IPS-18a (cell line): ENCODE measurements around the gene PRAC1.

Experiments
- H3K27ac ChIP-seq: one replicate; pipeline ENCODE4 v1.5.1; 2013; ENCODE audit warnings: low read length
- H3K27me3 ChIP-seq: one replicate; pipeline ENCODE4 v1.6.1; 2013; ENCODE audit warnings: mild to moderate bottlenecking, low read length; ENCODE audit not compliant: control insufficient read depth, insufficient read depth
- H3K36me3 ChIP-seq: one replicate; pipeline ENCODE4 v1.6.1; 2013; ENCODE audit warnings: low read depth, low read length; ENCODE audit not compliant: control insufficient read depth
- H3K4me1 ChIP-seq: one replicate; pipeline ENCODE4 v1.6.1; 2013; ENCODE audit warnings: low read depth, low read length; ENCODE audit not compliant: control insufficient read depth
- H3K4me3 ChIP-seq: one replicate; pipeline ENCODE4 v1.5.1; 2013; ENCODE audit warnings: low read length
- H3K9ac ChIP-seq: one replicate; pipeline ENCODE4 v1.6.1; 2013; ENCODE audit warnings: mild to moderate bottlenecking, low read length, moderate library complexity
- H3K9me3 ChIP-seq: one replicate; pipeline ENCODE4 v1.6.1; 2013; ENCODE audit warnings: low read depth, low read length; ENCODE audit not compliant: control insufficient read depth

Gene PRAC1

DNA sequence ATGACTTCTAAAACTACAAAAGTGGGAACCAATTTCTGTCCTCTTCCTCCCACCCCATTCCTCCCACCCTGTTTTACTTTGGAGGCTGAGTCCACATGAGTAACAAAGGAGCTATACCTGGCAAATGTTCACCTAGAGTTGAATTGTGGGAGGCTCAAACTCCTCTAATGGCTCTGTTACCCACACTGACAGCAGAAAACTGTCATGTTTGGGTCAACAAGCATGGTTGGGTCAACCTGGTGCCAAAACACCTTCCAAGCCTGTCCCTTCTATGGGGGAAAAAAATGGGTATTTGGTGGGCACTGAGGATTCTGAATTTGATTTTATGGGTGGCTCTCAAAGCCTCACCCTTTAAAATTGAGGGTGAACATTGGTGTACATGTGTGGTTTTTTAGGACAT lies 18.2 kb upstream of the PRAC1 start:
- Histone ChIP-seq H3K27ac (no peak overlapping the region), H3K9ac (no peak overlapping the region), H3K27me3 (peaks cover 100% of the 10 kb centered on the region)

DNA sequence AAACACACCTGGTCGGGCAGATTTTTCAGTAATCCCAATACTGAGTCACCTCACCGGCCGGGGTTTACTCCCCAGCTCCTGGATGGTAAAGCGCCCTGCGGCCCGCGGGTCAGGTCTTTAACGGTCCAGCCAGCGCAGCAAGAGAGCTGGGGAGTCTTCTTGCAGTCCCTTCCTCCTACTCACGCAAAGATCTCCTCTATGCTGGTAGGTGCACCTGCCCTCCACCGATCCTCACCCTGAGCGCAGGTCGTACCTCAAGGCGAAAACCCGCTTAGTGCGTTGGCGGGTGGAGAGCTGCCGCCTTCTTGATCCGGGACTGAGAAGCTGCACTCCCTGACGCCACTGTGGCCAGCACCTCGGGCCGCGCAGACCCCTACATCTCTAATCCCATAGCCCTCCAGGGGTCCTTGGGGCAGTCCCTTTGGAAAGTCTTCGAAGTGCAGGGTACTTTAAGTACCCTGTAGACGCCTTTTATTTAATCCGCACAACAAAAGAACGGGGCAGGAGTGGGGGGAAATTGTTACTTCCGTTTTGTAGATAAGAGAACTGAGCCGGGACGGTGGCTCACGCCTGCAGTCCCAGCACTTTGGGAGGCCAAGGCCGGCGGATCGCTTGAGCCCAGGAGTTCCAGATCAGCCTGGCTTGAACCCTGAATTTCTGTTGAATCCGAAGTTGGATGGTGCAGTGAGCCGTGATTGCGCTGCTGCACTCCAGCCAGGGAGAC lies 16.6 kb upstream of the PRAC1 start:
- H3K27ac ChIP-seq, result no peak overlapping the region
- peaks cover 100% of the 10 kb centered on the region for H3K27me3 ChIP-seq
- no peak overlapping the region for H3K4me3 ChIP-seq
- H3K4me1 ChIP-seq, result no peaks in the 10 kb centered on the region
- no peak overlapping the region for H3K9ac ChIP-seq
- peaks cover 5% of the 10 kb centered on the region for H3K9me3 ChIP-seq
- no peaks in the 10 kb centered on the region for H3K36me3 ChIP-seq

More for the DNA sequence above, 18.2 kb upstream of the PRAC1 start:
- H3K4me1 ChIP-seq, result no peaks in the 10 kb centered on the region
- H3K4me3 ChIP-seq, result no peak overlapping the region
- H3K36me3 ChIP-seq, result no peaks in the 10 kb centered on the region
- H3K9me3 ChIP-seq, result peaks cover 5% of the 10 kb centered on the region

DNA sequence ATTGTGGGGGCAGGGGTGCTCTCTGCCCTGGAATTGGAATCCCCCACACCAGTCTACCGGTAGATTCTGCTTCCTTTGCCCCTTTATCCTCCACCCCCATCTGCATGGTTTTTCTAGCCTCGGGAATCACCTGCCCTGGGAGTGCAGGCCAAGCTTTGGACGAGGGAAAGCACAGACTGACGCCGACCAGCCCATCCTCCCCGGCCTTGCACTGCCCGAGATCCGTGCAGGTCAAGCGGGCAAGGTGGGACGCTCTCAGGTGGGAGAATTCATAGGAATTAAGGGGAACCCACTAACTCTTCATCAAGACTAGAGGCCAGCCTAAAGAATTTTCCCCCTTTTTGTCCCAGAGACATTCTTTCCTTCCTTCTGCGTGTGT lies 16.1 kb upstream of the PRAC1 start:
- Histone ChIP-seq H3K4me1 (no peaks in the 10 kb centered on the region), H3K9me3 (peaks cover 5% of the 10 kb centered on the region), H3K9ac (no peak overlapping the region), H3K4me3 (no peak overlapping the region), H3K27me3 (peaks cover 100% of the 10 kb centered on the region), H3K27ac (no peak overlapping the region), H3K36me3 (no peaks in the 10 kb centered on the region)

DNA sequence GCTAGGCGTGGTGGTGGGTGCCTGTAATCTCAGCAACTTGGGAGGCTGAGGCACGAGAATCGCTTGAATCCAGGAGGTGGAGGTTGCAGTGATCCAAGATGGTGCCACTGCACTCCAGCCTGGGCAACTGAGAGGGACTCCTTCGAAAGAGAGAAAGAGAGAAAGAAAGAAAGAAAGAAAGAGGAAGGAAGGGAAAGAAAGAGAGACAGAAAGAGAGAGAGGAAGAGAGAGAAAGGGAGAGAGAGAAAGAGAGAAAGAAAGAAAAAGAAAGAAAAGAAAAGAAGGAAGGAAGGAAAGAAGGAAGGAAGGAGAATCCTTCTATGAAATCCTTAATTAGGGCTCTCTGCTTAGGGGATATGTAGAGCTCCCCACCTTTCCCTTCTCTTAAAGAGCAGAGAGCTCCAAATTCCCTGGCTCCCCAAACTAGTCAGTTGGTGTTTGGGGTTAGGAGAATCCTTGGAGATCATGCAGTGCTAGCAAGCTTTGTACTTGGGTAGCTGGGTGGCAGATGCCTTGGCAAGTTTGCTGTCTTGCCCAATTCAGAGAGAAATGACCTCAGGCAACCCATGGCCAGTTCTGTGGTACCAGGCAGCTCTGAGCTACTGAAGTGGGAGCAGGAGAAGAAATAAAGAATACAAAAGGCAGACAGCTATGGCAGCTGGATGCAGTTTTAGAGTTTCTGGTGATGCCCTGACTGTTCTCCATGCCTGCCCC lies 15.2 kb upstream of the PRAC1 start:
- H3K9me3 ChIP-seq, result peaks cover 5% of the 10 kb centered on the region
- H3K4me3 ChIP-seq, result no peak overlapping the region
- no peak overlapping the region for H3K27ac ChIP-seq
- peaks cover 100% of the 10 kb centered on the region for H3K27me3 ChIP-seq
- no peak overlapping the region for H3K9ac ChIP-seq
- H3K4me1 ChIP-seq, result no peaks in the 10 kb centered on the region
- no peaks in the 10 kb centered on the region for H3K36me3 ChIP-seq

DNA sequence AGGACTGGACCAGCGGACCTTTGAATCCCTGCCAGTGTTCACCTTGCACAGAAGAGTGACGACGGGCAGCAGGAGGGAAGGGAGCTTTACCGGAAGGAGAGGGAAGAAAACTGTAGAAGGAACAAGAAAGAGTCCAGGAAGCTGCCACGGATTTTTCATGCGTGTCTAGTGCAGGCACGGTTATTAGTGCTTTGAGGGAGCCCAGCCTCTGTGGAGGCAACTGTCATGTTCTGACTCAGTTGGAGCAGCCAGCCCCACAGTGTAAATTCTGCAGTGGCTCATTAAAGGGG lies 12.7 kb upstream of the PRAC1 start:
- no peak overlapping the region for H3K4me3 ChIP-seq
- no peak overlapping the region for H3K27ac ChIP-seq
- H3K4me1 ChIP-seq, result no peaks in the 10 kb centered on the region
- H3K9me3 ChIP-seq, result peaks cover 5% of the 10 kb centered on the region
- no peak overlapping the region for H3K9ac ChIP-seq
- peaks cover 100% of the 10 kb centered on the region for H3K27me3 ChIP-seq
- no peaks in the 10 kb centered on the region for H3K36me3 ChIP-seq

DNA sequence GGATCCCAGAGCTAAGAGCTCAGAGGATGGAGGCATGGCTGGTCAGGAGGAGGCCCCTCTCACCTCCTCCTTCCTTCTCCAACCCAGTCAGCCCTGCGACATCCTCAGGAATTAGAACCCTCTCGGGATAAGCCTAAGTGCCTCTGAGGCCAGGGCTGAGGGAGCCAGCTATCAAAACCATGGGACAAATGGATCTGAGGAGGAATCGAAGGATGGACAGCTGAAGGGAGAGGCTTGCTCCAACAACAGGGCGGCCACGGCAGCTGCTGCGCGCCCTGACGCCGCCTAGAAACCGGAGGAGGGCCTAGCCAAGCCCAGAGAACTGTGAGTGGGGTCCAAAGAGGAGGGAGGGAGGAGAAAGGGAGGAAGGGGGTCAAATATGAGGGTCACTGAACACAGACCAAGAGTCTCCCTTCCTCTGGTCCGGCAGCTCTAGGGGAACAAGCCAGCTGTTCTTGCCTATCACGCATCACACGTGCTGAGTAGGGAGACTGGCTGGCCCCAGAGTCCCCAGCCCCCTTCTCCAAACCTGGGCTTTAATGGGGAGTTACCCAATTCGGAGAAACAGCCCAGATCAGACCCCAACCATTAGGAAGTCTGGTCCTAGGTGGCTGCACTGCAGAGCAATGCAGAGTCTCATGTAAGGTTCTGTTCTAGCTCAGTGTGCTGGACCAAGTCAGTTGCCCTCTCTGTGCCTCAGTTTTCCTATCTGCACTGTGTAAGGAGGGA lies 12.2 kb upstream of the PRAC1 start:
- Histone ChIP-seq H3K36me3 (no peaks in the 10 kb centered on the region), H3K27ac (no peak overlapping the region), H3K4me3 (no peak overlapping the region), H3K4me1 (no peaks in the 10 kb centered on the region), H3K9me3 (peaks cover 5% of the 10 kb centered on the region), H3K27me3 (peaks cover 100% of the 10 kb centered on the region), H3K9ac (no peak overlapping the region)

DNA sequence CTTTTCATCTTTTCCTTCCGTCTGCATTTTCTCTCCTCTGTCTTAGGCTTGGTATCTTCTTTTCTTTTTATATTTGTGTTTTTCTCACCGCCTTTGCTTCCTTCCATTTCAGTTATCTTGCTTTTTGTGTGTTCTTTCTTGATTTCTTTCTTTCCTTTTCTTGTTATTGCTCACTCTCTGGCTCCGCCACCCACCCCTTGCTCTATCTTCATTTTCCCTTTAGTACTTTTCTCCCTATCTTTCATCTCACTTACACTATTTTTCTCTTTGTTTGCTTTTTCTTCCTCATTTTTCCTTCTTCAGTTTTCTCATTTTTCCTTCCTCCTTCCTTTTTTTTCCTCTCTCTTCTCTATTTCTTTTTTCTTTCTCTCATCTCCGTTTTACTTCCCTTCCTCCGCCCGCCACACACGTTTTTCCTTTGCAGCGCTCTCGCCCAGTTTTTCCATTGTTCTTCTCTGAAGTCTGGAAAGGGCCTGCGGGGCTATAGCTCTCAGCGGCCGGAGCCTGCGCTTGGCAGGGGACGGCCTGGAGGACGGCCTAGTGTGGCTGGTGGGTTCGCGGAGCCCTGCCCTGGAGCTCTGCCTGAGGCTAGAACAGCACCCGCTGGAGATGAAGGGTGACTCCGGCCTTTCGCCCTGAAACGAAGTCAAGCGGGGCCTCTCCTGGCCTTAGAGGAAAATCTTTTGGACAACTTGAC lies 11.5 kb upstream of the PRAC1 start:
- Histone ChIP-seq H3K27ac (no peak overlapping the region), H3K27me3 (peaks cover 100% of the 10 kb centered on the region), H3K4me1 (peaks cover 1% of the 10 kb centered on the region), H3K36me3 (no peaks in the 10 kb centered on the region), H3K9ac (no peak overlapping the region), H3K4me3 (no peak overlapping the region), H3K9me3 (peaks cover 5% of the 10 kb centered on the region)

DNA sequence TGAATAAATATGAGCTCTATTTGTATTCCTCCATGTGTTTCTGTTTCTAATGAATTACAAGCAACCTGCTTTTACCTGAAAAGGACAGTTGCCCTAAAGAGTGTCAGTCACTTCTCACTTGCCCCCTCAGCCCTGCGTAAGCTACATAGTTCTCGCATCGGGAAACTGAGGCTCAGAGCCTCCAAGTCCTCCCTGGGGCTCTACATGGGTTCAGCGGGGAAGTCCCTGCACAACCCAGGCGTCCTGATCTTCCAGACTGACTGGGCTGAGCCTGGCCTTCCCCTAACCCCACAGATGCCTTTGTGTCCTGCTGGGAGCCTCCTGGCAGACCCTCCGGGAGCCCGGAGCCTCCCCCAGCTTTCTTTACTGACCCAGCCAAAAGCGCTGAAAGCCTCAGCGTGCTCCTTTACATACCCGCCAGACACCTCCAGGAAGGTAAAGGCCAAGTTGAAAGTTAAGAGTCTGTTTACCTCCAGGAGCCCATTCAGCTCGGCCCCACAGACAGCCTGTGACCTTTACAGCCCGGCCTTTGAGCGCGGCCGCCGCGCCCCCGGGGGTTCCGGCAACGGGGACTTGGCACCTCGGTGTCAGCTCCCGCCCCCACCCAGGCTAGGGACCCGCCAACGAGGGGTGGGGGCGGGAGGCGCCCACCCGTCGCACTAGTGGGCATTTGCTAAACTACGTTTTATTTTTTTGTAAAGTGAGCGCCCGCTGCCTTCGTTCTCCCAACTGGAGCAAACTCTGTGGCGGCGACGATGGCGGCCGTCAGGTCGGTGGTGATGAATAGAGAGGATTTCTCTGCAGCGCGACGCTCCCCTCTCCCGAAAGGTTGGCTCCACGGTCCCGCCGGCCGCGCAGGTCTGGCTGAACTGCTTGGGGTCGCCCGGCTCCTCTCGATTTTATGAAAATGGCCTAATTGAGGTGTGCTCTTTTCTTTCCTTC lies 10.6 kb upstream of the PRAC1 start:
- Histone ChIP-seq H3K27me3 (peaks cover 100% of the 10 kb centered on the region), H3K36me3 (no peaks in the 10 kb centered on the region), H3K4me1 (peaks cover 2% of the 10 kb centered on the region), H3K9me3 (peaks cover 5% of the 10 kb centered on the region), H3K4me3 (no peak overlapping the region), H3K27ac (no peak overlapping the region), H3K9ac (no peak overlapping the region)

DNA sequence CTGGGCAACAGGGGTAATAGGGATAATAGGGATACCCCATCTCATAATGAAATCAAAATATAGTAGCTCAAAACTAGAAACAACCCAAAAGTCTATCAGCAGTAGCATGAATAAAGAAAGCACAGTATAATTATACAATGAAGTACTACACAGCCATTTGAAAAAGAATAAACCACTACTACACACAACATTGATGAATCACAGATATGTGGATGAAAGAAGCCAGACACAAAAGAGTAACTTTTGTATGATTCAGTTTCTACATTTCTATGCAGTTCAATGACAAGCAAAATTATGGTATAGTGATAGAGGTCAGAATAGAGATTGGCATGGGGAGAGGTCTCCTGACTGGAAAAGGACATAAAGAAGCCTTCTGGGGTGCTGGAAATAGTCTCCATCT lies 9.0 kb upstream of the PRAC1 start:
- no peak overlapping the region for H3K9ac ChIP-seq
- H3K27ac ChIP-seq, result no peak overlapping the region
- H3K4me3 ChIP-seq, result no peak overlapping the region
- H3K4me1 ChIP-seq, result peaks cover 2% of the 10 kb centered on the region
- H3K27me3 ChIP-seq, result peaks cover 100% of the 10 kb centered on the region
- peaks cover 4% of the 10 kb centered on the region for H3K9me3 ChIP-seq
- no peaks in the 10 kb centered on the region for H3K36me3 ChIP-seq

DNA sequence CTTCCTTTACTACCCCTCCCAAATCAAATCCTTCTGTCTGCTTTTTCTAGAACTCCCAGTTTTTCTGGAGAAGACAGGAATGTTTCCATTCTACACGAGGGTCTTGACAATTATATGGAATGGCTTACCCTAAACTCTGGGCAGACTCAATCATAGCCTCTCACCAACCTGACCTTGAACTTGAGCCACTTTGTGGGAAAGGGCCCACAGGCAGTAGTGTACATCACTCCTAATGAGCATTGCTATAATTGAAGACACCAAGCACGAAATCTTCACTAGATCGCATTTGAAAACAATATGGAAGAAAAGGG lies 7.9 kb upstream of the PRAC1 start:
- H3K4me3 ChIP-seq, result no peak overlapping the region

More for the DNA sequence above, 7.9 kb upstream of the PRAC1 start:
- Histone ChIP-seq H3K4me1 (peaks cover 2% of the 10 kb centered on the region), H3K36me3 (no peaks in the 10 kb centered on the region), H3K9ac (no peak overlapping the region), H3K27ac (no peak overlapping the region), H3K9me3 (no peaks in the 10 kb centered on the region), H3K27me3 (peaks cover 100% of the 10 kb centered on the region)
